Lung (tissue), 12 donors: ENCODE results near the gene MRPS7. TPM values are rescaled to one million over a fixed set of nuclear protein-coding genes. Genes with fewer than 3 reads are reported as not detected.
A peak's percentile ranks its signal among the peaks of the same experiment; 100 is the strongest.
"Not testable (repeated sequence)": the region's sequence is repeated elsewhere in the genome, so short reads cannot be mapped to it uniquely, and the experiment has no call there.

Experiments used
- ATAC-seq: fragments of 200-7000 bp; cut with Tn5 transposase; one replicate; pipeline ENCODE4 v1.9.1; 2020; ENCODE audit warnings: moderate number of reproducible peaks; ENCODE audit not compliant: insufficient read depth, low FRiP score
- DNase-seq, 3 donors: peaks; one replicate each; pipeline ENCODE4 v3.0.0-alpha.2; 2013 to 2017
- H3K27ac ChIP-seq, 2 donors: one replicate each; pipeline ENCODE4 v1.5.1; 2013; ENCODE audit warnings: mild to moderate bottlenecking in 2 of 2, moderate library complexity in 2 of 2, control low read depth in 1 of 2, inconsistent platforms in 1 of 2, low read depth in 1 of 2, low read length in 1 of 2
- H3K27me3 ChIP-seq, 3 donors: one replicate each; pipeline ENCODE4 v1.5.1; 2013; ENCODE audit warnings: low read length in 2 of 3; ENCODE audit not compliant: control insufficient read depth in 3 of 3, insufficient read depth in 3 of 3
- H3K36me3 ChIP-seq, 4 donors: one replicate each; pipeline ENCODE4 v1.5.1; 2013; ENCODE audit warnings: low read length in 4 of 4, mild to moderate bottlenecking in 1 of 4, moderate library complexity in 1 of 4; ENCODE audit not compliant: control insufficient read depth in 4 of 4, insufficient read depth in 4 of 4
- H3K4me1 ChIP-seq, 5 donors: one replicate each; pipeline ENCODE4 v1.5.1; 2013; ENCODE audit warnings: low read length in 5 of 5, mild to moderate bottlenecking in 2 of 5, moderate library complexity in 1 of 5; ENCODE audit not compliant: control insufficient read depth in 5 of 5, insufficient read depth in 5 of 5
- H3K4me3 ChIP-seq: one replicate; pipeline ENCODE4 v1.5.1; 2013; ENCODE audit warnings: mild to moderate bottlenecking, control low read depth, moderate library complexity
- H3K9ac ChIP-seq, 2 donors: one replicate each; pipeline ENCODE4 v1.5.1; 2013; ENCODE audit warnings: low read length in 2 of 2, control low read depth in 1 of 2; ENCODE audit not compliant: insufficient read depth in 1 of 2
- H3K9me3 ChIP-seq, 4 donors: one replicate each; pipeline ENCODE4 v1.5.1; 2013; ENCODE audit warnings: low read length in 3 of 4, mild to moderate bottlenecking in 1 of 4, moderate library complexity in 1 of 4; ENCODE audit not compliant: control insufficient read depth in 4 of 4, insufficient read depth in 3 of 4
- WGBS, 2 donors: extraction: QIAGEN DNeasy Blood & Tissue Kit; methylation state at CpG; one replicate each; pipeline ENCODE4 v1.1.7; 2013; 5-methylcytosine and 5-hydroxymethylcytosine counted together
- polyA plus RNA-seq, 2 donors: library from polyadenylated mRNA; stranded (reverse); fragments of 200-250 nt; gene quantifications; one replicate each; pipeline ENCODE4 v1.2.1, GENCODE V29; 2013
- total RNA-seq, 2 donors: library from RNA; depleted of rRNA in 1 of 2; stranded (reverse); fragments of >200 nt in 1 of 2; gene quantifications; one replicate each; pipeline ENCODE4 v1.2.1, GENCODE V29; 2014 to 2021
- TF ChIP-seq, protein P1 (sequence below): IDR thresholded peaks from 2 replicates; pipeline ENCODE4 v1.5.1; 2012; ENCODE audit warnings: mild to moderate bottlenecking; ENCODE audit errors: control extremely low read depth, extremely low read depth
- donor health status: control.
- donor health status: control.
- donor health status: Bipolar disorder and iron deficiency.
- donor health status: healthy.
- donor health status: DM: yes; HTN: yes; CAD: no.

Gene MRPS7
- total and polyA plus RNA-seq, 4 donors = 40.0 to 61.7 (median 50.8) TPM

DNA sequence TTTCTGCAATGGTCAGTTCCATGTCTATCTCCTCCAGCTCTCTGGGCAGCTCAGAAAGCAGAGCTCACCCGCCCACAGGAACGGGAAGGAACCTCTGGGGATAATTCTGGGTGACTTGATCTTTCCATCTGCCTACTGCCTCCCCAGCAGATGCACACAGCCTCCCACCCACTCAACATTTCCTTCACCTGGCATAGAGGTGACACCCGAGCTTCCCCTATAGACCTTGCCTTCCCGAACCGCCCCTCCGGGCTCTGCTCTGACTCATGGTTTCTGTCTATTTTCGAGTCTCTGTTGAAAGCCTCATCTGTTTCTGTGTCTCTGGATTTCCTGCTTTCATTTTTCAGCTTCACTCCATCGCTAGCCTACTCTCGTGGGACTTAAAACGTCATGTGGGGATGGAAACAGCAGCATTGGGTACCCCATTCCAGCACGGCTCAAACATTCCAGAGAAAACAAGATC, 11.6 kb upstream of the MRPS7 start:
- TF ChIP-seq, protein P1, sequence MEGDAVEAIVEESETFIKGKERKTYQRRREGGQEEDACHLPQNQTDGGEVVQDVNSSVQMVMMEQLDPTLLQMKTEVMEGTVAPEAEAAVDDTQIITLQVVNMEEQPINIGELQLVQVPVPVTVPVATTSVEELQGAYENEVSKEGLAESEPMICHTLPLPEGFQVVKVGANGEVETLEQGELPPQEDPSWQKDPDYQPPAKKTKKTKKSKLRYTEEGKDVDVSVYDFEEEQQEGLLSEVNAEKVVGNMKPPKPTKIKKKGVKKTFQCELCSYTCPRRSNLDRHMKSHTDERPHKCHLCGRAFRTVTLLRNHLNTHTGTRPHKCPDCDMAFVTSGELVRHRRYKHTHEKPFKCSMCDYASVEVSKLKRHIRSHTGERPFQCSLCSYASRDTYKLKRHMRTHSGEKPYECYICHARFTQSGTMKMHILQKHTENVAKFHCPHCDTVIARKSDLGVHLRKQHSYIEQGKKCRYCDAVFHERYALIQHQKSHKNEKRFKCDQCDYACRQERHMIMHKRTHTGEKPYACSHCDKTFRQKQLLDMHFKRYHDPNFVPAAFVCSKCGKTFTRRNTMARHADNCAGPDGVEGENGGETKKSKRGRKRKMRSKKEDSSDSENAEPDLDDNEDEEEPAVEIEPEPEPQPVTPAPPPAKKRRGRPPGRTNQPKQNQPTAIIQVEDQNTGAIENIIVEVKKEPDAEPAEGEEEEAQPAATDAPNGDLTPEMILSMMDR = no peak
- H3K9ac ChIP-seq = no peak overlapping the region
- H3K4me3 ChIP-seq = no peak overlapping the region
- no peaks in the 10 kb centered on the region for H3K27me3 ChIP-seq
- DNase-seq (no peak), ATAC-seq (peak; percentile 58)
- no peaks in the 10 kb centered on the region for H3K9me3 ChIP-seq
- 62 to 77% methylated on average over 11 of the region's 11 CpGs for WGBS, 2 donors
- H3K36me3 ChIP-seq = peaks cover 0 to 14% (median 10%) of the 10 kb centered on the region in 4 donors
- peak overlapping the region in 1 of 2 donors; percentile 24 for H3K27ac ChIP-seq
- no peaks in the 10 kb centered on the region for H3K4me1 ChIP-seq

DNA sequence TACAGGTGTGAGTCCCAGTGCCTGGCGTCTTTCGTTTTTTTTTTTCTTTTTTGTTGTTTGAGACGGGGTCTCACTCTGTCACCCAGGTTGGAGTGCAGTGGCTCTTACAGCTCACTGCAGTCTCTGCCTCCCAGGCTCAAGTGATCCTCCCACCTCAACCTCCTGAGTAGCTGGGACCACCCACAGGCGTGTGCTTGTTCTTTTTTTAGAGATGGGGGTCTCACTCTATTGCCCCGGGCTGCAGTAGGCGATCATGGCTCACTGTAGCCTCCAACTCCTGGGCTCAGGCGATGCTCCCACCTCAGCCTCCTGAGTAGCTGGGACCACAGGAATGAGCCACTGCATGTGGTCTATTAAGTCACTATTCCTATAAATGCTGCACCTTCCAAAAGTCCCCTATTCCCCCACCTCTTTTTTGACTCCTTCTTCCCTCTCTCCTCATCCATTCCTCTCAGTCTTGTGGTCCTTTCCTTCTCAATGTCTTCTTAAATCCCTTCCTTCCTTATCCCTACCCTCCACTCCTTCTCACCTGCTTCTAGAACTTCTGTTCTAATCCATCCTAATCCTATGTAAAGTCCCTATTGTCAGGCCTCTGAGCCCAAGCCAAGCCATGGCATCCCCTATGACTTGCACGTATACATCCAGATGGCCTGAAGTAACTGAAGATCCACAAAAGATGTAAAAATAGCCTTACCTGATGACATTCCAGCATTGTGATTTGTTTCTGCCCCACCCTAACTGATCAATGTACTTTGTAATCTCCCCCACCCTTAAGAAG, 9.5 kb upstream of the MRPS7 start:
- H3K36me3 ChIP-seq = no peaks in the 10 kb centered on the region
- H3K27ac ChIP-seq = no peak overlapping the region
- no peak overlapping the region for H3K4me3 ChIP-seq
- TF ChIP-seq, protein P1 = no peak
- ATAC-seq = no peak
- H3K9me3 ChIP-seq = no peaks in the 10 kb centered on the region
- WGBS, 2 donors = 91 to 93% methylated on average over 8 of the region's 8 CpGs
- no peak overlapping the region for H3K9ac ChIP-seq
- no peaks in the 10 kb centered on the region for H3K27me3 ChIP-seq
- H3K4me1 ChIP-seq = no peaks in the 10 kb centered on the region
- no peak for DNase-seq

DNA sequence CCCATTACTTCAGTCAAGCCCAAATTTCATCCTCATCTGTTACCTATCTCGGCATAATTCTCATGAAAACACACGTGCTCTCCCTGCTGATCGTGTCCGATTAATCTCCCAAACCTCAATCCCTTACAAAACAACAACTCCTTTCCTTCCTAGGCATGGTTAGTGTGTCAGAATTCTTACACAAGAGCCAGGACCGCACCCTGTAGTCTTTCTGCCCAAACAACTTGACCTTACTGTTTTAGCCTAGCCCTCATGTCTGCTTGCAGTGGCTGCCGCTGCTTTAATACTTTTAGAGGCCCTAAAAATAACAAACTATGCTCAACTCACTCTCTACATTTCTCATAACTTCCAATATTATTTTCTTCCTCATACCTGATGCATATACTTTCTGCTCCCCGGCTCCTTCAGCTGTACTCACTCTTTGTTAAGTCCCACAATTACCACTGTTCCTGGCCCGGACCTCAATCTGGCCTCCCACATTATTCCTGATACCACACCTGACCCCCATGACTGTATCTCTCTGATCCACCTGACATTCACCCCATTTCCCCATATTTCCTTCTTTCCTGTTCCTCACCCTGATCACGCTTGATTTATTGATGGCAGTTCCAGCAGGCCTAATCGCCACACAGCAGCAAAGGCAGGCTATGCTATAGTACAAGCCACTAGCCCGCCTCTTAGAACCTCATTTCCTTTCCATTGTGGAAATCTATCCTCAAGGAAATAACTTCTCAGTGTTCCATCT, 5.6 kb upstream of the MRPS7 start:
- not testable (repeated sequence) for H3K9ac ChIP-seq

DNA sequence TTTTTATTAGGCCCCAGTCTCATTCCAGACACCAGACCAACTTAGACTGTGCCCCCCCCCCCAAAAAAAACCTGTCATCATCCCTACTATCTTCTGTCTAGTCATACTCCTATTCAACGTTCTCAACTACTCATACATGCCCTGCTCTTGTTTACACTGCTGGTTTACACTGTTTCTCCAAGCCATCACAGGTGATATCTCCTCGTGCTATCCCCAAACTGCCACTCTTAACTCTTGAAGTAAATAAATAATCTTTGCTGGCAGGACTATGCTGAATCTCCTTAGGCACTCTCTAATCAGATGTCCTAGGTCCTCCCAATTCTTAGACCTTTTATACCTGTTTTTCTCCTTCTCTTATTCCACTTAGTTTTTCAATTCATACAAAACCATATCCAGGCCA, 4.5 kb upstream of the MRPS7 start:
- not testable (repeated sequence) for H3K9ac ChIP-seq, ATAC-seq, H3K9me3 ChIP-seq, H3K4me3 ChIP-seq, DNase-seq, H3K27me3 ChIP-seq, H3K36me3 ChIP-seq, H3K27ac ChIP-seq
- whole genome bisulfite sequencing, 2 donors = 47 to 60% methylated on average over 2 of the region's 2 CpGs
- H3K4me1 ChIP-seq = peaks cover 7 to 14% (median 11%) of the 10 kb centered on the region in 5 donors

More for the DNA sequence above, 5.6 kb upstream of the MRPS7 start:
- not testable (repeated sequence) for ATAC-seq, DNase-seq, H3K4me3 ChIP-seq, H3K27me3 ChIP-seq, H3K27ac ChIP-seq, H3K9me3 ChIP-seq, H3K36me3 ChIP-seq
- peaks cover 7 to 14% (median 10%) of the 10 kb centered on the region in 5 donors for H3K4me1 ChIP-seq
- WGBS, 2 donors = 38 to 53% methylated on average over 7 to 11 of the region's 11 CpGs
